ENCODE data around the gene MUC5B.

MUC5B gene

DNA sequence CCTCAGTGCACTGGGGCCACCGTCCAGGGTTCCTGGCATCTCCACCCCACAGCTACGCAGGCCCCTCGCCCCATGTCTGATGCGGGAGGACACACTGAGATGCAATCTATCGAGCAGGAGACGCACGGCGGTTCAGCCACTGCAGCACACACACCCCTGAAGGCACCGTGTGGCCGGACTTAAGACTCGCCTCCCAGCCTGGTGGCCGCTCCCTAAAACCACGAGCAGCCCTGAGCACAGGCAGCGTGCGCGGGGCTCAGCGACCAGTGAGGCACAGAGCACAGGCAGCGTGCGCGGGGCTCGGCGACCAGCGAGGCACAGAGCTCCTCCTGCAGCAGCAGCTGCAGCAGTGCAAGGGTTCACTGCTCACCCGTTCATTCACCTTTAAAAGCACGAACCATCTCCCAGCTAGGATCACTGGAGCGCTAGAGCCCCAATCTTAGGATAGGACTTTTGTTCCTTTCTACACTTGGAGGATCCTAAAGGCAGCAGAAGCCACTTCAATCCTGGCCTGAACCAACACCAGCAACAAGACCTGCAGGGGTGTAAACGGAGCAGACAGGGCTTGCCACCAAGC is 55.2 kb downstream of the MUC5B start:
- no peak for DNase-seq (ENCODE audit: low spot score)
- TF ChIP-seq, protein P1, sequence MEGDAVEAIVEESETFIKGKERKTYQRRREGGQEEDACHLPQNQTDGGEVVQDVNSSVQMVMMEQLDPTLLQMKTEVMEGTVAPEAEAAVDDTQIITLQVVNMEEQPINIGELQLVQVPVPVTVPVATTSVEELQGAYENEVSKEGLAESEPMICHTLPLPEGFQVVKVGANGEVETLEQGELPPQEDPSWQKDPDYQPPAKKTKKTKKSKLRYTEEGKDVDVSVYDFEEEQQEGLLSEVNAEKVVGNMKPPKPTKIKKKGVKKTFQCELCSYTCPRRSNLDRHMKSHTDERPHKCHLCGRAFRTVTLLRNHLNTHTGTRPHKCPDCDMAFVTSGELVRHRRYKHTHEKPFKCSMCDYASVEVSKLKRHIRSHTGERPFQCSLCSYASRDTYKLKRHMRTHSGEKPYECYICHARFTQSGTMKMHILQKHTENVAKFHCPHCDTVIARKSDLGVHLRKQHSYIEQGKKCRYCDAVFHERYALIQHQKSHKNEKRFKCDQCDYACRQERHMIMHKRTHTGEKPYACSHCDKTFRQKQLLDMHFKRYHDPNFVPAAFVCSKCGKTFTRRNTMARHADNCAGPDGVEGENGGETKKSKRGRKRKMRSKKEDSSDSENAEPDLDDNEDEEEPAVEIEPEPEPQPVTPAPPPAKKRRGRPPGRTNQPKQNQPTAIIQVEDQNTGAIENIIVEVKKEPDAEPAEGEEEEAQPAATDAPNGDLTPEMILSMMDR (IDR thresholded peaks at IDR 0.05; ENCODE audit: borderline replicate concordance, control extremely low read depth, extremely low read depth, insufficient read depth, missing control alignments) = no peak
- in situ Hi-C loops (cut with MboI; ENCODE audit: low sequenced_read_pairs, unreplicated experiment) = no loop called here

DNA sequence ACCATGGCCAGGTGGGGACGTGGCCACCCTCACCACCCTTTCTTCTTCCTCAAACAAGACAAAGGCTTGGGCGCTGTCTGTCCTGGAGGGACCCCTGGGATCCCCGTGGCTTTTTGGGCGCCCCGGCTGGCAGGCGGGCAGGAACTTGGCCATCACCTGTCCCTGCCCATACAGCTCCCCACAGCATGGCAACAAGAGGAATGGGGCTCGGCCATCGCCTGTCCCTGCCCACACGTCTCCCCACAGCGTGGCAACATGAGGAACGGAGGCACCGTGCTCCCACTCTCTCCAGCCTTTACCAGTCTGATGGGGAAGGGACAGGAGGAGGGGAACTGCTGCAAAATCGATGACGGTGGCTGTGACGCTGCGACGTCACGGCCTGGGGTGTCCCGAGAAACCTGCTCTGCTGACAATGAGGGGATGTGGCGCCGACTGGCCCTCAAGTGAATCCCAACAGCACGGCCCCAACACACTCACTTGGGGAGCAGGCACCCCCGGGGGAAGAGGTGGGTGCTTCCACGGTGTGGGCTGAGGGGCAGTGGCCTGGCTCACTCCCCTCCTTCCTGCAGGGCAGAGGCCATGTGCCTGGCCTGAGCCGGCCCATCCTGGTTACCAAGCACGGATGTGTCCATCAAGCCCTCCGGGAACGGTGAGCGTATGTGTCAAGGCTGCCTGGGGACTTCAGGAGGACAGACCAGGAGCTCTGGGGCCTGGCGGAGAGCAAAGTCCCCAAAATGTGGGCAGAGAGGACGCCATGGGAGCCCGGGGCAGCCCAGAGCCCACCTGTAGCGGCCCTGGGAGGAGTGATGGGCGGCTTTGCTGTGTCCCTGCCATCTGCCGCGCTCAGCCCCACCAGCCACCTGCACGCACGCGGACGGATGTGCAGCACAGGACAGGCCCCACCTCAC is 56.2 kb downstream of the MUC5B start:
- DNase-seq (ENCODE audit: low spot score) = no peak
- in situ Hi-C loops (cut with MboI; ENCODE audit: low sequenced_read_pairs, unreplicated experiment) = no loop called here
- TF ChIP-seq, protein P1 (IDR thresholded peaks at IDR 0.05; ENCODE audit: borderline replicate concordance, control extremely low read depth, extremely low read depth, insufficient read depth, missing control alignments) = no peak

DNA sequence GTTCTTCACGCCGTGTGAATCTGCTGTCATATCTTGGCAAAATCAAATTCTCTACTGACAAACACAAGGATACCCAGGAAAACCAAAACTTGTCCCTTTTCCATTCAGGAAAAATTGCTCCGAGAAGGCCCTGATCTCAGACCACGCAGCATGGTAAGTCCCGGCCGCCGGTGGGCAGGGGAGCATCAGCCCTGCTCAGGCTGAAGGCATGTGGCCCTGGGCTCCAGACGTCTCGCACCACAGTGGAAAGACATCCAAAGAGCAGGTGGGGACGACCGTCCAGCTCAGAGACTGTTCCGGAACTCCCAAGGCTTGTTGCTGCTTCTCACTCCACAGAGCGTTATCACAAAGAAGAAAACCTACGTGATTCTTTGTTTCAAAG is 56.8 kb downstream of the MUC5B start:
- TF ChIP-seq, protein P1 (IDR thresholded peaks at IDR 0.05; ENCODE audit: borderline replicate concordance, control extremely low read depth, extremely low read depth, insufficient read depth, missing control alignments) = no peak
- in situ Hi-C loops (cut with MboI; ENCODE audit: low sequenced_read_pairs, unreplicated experiment) = no loop called here
- no peak for DNase-seq (ENCODE audit: low spot score)

DNA sequence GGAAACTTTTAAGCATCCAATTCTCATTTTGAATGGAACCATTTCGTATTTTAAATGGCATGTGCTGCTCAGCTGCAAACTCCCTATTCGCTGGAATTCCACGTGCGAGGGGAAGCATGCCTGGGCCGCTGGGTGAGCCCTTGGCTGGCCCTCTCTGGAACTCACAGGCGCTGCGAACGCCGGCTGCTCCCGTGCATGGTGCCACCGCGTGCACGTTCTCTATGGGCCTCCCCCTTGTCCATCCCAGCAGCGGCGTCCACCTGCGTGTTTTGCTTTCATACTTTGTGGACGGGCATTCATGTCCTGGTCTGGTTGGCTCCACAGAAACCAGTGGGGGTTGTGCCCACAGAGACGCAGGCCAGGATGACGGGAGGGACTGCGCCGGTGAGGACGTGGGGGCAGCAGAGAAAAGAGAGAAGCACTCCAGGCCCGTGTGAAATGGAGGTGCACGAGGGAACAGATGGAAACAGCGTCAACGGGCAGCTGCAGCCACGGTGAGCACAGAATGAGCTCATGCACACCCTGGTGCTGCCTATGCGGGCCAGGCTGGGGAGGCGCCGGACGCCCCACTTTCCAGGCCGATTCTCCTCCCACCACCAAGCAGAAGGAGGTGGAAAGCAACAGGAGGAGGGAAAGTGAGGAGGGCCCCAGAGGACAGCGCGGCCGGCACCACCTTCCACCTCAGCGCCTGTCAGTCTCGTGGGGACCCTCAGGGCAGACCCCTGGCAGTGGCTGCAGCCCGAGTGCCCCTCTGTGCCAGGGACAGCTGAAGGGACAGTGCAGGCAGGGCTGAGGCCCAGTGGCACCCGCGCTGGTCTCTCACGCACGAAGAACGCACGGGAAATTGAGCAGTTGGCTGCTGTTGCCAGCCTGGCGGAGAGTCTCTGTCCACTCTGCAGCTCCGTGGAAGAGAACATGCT is 57.5 kb downstream of the MUC5B start:
- TF ChIP-seq, protein P1 (IDR thresholded peaks at IDR 0.05; ENCODE audit: borderline replicate concordance, control extremely low read depth, extremely low read depth, insufficient read depth, missing control alignments) = no peak
- DNase-seq (ENCODE audit: low spot score) = no peak
- in situ Hi-C loops (cut with MboI; ENCODE audit: low sequenced_read_pairs, unreplicated experiment) = no loop called here

DNA sequence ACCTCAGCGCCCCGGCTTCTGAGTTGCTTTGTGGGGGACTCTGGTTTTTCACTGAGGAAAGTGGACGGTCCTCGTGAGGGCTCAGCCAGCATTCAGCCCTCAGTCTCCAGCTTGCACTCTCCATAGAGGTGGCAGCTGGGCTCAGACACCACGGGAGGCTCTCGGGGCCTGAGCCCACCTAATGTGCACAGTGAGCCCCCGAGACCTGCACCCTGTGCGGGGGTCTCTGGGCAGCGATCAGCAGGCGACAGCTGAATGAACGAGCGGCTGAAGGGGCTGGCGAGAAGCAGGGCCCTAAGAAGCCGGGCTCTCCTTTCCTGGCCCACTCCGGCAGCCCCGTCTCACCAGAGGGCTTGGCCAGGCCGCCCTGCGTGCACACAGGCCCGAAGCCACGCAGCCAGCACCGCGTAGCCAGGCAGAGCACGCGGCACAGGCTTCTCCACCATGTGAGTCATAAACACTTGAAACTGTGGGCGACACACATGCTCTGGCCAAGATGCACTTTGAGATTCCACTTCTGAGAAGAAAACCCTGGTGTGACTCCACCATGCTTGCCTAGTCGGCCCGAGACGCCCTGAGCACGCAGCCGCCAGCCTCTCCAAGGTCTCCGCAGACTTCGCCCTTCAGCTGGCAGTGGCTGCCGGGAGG is 58.6 kb downstream of the MUC5B start:
- in situ Hi-C loops (cut with MboI; ENCODE audit: low sequenced_read_pairs, unreplicated experiment) = no loop called here
- DNase-seq (ENCODE audit: low spot score) = no peak
- TF ChIP-seq, protein P1 (IDR thresholded peaks at IDR 0.05; ENCODE audit: borderline replicate concordance, control extremely low read depth, extremely low read depth, insufficient read depth, missing control alignments) = no peak

DNA sequence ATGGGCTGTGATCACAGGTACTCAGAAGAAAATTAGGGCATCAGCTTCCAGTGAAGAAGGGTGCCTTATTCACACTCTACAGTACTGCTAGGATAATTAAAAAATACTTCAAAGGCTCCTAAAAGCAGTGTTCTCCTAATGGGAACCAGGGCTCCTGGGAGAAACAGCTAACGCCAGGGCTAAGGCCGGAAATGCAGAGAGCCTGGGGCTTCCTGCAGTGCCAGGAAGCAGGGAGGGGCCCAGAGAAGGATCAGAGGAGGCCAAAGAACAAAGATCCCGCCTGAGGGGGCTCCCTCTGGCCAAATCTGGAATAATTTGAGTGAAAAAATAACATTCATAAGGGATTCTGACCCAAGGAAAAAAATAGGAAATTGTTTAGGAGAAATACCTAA is 59.1 kb downstream of the MUC5B start:
- in situ Hi-C loops (cut with MboI; ENCODE audit: low sequenced_read_pairs, unreplicated experiment) = no loop called here
- DNase-seq (ENCODE audit: low spot score) = no peak
- TF ChIP-seq, protein P1 (IDR thresholded peaks at IDR 0.05; ENCODE audit: borderline replicate concordance, control extremely low read depth, extremely low read depth, insufficient read depth, missing control alignments) = no peak

Data from GM13976 (cell line).